Measurements from ENCODE around the gene EPB41L1.

The EPB41L1 gene

DNA sequence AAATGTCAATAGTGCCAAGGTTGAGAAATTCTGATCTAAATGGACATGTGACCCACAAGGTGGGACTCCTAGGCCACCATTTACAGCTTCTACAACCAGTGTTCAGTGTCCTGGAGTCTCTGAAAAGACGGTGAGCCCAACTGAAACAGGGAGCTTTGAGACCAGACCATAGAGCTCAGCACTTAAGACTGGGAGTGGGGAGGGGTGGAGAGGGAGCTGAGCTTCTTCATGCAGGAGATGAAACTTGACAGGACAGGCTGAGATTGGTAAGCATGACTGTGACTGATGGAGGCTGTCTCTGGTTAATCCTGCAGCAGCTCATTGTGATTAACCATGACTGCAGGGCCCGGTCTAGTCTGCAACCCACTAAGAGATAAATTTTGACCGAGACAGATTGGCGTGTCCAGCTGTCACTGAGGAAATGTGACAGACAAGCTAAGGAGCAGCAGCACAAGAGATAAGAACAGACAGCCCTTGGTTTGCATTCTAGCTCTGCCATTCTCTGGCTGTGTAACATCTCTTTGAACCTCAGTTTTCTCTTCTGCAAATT, 80.3 kb downstream of the EPB41L1 start:
- DNase-seq = no peak

DNA sequence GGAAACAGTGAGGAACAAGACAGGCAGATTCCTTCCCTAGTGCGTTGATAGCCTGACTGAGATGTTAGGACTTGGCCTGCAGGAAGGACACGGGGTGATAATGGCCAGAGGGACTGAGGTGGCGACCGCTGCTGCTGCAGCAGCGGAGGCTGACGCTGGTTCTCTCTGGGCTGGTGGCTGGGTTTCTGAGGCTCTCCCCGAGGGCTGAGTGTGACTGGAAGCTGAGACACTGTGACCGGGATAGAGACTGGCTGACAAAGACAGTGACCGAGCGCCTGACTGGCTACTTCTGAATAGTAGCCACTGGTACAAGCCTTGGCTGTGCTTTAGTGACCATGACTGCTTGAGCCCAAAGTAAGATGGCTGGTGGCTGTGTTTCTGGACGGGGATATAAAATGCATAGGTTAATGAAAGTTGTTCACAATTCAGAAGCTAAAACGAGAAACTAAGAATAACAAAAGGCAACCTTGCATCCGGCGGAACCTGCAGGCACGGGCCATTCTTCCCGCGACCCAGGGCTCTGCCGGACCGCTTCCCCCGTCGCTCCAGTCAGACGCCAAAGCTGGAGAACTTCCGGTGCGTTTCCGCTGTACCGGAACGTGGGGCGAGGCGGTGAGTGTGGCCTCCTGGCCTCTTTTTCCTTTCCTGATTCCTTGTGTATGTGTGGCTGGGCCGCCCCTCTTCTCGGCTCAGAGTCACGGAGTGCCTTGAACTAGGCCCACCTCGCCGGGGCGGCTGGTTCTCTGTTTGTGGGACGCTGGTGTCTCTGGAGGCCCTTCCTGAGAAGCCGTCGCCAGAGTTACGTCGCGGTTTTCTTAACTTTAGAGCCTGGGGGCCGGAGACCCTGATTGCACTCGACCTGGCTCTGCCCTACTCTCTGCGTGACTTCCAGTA, 81.6 kb downstream of the EPB41L1 start, which contains the start of gene AAR2:
AAR2 (plus strand) TSS at position 587 of the 894 bp plus-strand sequence. CDS start 3,391 bp downstream, outside the sequence.
- peak; percentile 14 for DNase-seq

DNA sequence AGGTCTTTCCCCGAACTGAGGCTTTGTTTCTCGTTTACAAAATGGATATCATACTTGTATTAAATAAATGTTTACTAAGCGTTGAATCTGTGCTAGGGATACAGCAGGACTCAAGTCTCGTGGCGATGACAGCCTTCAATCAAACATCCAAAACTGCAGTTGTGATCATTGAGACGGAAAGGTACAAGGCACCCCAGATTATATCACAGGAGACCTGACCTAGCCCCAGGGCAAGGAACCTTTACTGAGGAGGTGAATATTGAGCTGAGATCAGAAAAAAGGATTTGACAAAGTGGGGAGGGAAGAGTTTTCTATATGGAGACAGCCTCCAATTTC, 82.2 kb downstream of the EPB41L1 start:
- no peak for DNase-seq

DNA sequence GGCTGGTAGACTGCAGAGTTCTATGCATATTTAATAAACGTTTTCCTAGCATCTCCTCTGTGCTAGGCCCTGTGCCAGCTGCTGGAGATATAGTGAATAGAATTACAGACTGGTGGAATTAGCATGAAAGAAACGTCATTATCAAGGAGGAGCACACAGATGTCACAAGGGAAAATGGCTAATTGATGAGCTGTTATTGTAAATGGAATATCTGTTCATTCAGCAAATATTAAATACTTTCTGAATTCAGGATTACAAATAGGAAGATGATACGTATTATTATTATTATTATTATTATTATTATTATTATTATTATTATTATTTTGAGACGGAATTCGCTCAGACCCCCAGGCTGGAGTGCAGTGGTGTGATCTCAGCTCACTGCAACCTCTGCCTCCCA, 82.9 kb downstream of the EPB41L1 start:
- no peak for DNase-seq

DNA sequence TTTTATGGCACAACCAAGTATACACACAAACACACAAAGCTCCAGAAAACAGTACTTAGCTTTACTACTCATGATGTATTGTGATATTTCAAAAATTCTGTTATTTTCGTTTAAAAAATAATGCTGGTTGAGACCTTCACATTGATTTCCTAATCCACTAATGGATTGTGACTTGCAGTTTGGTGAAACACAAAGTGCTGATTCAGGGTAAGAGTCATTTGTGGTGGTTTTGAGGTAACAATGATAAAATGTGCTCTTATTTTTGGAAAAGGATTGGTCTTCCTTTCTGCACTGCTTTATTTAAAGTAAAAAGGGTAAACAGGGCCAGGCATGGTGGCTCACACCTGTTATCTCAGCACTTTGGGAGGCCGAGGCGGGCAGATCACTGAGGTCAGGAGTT, 83.6 kb downstream of the EPB41L1 start:
- no peak for DNase-seq

DNA sequence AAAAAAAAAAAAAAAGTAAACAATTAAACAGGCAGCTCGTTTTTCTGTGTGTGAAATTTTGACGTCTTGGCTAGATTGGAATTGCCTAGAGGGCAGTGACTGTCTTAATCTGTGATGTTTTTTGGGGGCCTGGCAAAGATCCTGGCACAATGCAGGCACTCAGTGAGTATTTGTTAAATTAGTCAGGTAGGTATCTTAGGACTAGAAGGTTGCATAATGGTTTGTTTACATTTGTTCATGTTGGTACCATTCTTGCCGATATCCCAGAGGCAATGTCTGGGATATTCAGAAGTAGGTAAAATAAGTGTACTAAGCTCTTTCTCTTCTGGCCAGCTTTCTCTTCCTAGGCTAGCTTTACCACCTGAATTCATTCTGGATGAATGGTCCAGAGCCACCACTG, 84.2 kb downstream of the EPB41L1 start:
- DNase-seq = no peak

DNA sequence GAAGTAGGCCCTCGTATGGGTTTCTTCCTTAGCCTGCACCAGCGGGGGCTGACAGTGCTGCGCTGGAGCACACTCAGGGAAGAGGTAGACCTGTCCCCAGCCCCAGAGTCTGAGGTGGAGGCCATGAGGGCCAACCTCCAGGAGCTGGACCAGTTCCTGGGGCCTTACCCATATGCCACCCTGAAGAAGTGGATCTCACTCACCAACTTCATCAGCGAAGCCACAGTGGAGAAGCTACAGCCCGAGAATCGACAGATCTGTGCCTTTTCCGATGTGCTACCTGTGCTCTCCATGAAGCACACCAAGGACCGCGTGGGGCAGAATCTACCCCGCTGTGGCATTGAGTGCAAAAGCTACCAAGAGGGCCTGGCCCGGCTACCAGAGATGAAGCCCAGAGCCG, 85.5 kb downstream of the EPB41L1 start:
- DNase-seq = no peak

DNA sequence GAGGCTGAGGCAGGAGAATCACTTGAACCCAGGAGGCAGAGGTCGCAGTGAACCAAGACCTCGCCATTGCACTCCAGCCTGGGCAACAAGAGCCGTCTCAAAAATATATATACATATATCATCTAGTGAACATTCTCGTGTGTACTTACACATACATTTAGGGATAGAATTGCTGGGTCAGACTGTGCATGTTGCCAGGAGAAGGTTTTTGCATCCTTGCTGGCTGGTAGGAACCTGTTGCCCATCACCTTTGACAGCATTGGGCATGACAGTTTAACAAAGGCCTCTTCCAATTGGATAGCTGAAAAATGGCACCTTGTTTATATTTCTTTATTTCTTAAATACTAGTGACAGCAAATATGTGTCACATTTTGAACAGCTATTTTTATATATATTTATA, 87.1 kb downstream of the EPB41L1 start:
- DNase-seq = no peak

DNA sequence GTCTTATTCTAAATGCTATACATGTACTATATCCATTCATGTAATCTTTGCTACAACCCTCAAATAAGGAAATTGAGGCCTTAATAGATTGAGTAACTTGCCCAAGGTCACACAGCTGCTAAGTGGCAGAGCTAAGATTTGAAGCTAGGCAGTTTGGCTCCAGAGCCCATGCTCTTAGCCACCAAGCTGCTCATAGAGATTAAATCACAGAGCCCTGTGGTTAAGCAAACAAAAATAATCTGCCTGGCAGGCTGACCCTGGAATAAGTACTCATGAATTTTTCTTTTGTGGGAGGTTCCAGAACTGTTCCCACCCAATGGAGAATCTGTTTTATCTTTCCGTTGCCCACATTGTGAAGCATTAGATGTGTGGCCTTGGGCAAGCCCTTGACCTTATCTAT, 89.2 kb downstream of the EPB41L1 start:
- no peak for DNase-seq

DNA sequence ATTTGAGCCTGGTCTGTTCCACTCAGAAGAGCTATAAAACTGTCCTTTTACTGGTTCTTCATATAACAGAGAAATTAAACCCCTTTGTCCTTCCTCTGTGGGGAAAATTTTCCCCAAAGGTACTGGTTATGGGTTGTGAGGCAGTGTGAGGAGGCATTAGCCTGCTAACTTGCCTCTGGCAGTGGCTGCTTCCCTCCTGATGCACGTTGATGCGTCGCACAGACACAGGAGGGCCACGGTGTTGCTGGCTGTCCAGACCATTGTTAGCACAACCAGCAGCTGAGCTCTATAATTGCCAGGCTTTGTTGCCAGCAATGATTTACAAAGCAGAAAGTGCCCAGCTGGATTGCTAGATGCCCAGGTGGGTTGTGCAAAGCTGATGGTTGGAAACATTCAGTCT, 91.9 kb downstream of the EPB41L1 start:
- DNase-seq = peak; percentile 81

DNA sequence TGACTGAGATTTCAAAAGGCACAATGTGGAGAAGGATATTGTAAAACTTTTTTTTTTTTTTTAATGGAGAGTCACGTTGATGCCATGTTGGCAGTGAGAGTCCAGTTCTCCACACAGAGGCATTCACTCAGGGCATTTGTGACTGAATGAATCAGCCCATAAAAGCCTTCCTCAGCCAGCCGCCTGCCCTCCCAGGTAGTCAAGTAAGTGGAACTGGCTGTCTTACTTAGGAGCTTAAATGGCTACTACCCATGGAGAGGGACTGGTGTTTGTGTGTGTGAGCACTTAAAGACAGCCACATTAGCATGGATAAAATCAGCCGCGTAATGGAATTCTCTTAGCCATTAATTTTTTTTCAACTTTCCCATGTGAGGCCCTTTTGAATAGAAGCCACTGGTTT, 94.3 kb downstream of the EPB41L1 start:
- DNase-seq = no peak

DNA sequence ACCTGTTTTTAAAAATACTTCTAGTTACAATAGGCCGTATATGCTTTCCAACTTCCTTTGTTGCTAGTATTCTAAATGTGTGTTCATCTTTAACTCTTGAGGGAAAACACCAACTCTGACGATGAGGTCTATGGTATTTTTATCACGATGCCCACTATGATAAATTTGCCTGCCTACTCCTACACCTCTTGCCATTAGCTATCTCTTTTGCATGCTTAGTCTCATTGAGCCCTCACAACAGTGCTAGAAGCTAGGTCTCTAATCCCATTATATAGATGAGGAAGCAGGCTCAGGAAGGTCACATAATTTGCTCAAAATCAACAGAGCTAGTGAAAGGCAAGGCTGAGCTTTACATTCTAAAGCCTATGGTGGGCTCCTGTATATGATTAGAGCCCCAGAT, 94.9 kb downstream of the EPB41L1 start:
- no peak for DNase-seq

DNA sequence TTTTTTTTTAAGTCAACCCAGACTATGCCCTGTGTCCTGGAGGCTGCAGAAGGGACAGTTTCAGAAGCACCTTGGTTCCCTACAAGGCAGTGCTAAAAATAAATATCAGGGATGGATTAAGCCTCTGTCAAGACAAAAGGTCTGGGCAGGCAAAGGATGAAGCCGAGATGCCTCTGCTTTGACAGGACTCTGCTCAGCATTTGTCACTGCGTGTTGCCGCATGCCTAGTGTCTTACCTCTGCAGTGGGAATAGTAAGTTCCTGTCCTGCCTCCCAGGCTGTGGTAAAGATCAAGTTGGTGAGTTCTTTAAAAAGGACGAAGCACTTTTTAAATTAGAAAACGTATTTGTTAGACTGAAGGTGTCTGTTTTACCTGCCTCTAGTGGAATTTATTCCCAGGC, 96.9 kb downstream of the EPB41L1 start:
- DNase-seq = no peak

DNA sequence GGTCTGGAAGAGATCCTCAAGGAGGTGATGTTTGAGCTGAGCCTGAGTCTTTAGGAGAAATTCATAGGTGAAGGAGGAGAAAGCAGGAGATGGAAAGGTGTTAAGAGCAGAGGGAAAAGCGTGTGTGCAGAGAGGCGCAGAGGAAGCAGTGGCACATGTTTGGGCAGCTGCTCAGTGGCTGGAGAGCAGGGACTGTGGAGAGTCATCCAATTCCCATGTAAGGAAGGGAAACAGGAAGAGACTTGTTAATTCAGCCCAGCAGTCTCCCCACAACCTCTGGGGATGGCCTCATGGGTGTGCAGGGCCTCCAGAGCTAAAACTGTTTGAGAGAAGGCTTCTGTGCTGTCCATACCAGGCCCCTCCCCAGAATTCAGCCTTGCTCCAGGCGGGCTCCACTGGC, 98.0 kb downstream of the EPB41L1 start:
- no peak for DNase-seq

DNA sequence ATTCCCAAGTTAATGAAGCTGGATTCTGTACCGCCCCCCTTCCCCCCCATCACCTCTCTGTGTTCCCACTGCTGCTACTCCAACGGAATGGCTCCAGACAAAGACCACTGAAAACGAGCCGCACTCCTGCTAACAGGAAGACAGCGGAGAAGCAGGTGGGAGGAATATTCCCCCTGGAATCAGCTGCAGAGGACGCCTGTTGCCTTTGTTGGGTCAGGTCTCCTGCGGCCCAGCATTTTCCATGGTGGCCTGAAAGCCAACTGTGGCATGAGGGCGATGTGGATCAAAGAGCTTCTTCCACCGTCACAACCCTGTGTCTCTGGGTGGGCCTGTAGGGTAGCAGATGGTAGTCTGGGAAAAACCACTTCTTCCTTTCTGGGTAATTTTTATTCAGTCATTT, 98.5 kb downstream of the EPB41L1 start:
- no peak for DNase-seq

DNA sequence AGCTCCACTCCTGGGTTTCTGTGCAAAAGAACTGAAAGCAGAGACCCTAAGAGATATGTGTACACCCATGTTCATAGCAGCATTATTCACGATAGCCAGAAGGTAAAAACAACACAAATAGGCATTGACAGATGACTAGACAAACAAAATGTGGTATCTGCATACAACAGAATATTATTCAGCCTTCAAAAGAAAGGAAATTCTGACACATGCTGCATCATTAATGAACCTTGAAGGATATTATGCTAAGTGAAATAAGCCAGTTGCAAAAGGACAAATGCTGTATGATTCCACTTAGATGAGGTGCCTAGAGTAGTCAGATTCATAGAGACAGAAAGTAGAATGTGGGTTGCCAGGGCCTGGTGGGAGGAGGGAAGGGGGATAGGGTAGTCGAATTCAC, 99.5 kb downstream of the EPB41L1 start:
- DNase-seq = no peak

DNA sequence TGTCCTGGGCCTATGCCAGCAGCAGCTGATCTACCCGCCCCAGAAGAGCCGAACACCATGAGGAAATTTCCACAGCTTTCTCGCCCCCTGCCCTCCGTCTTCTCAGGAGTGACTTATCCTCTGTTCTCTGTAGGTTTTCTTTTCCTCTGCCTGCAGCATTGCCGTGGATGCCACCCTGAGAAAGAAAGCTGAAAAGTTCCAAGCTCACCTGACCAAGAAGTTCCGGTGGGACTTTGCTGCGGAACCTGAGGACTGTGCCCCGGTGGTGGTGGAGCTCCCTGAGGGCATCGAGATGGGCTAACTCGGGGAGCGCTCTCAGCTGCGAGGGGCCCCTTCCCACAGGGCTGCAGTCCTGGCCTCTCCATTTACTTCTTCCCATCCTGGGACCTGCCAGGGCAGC, 100.9 kb downstream of the EPB41L1 start:
- DNase-seq = no peak

DNA sequence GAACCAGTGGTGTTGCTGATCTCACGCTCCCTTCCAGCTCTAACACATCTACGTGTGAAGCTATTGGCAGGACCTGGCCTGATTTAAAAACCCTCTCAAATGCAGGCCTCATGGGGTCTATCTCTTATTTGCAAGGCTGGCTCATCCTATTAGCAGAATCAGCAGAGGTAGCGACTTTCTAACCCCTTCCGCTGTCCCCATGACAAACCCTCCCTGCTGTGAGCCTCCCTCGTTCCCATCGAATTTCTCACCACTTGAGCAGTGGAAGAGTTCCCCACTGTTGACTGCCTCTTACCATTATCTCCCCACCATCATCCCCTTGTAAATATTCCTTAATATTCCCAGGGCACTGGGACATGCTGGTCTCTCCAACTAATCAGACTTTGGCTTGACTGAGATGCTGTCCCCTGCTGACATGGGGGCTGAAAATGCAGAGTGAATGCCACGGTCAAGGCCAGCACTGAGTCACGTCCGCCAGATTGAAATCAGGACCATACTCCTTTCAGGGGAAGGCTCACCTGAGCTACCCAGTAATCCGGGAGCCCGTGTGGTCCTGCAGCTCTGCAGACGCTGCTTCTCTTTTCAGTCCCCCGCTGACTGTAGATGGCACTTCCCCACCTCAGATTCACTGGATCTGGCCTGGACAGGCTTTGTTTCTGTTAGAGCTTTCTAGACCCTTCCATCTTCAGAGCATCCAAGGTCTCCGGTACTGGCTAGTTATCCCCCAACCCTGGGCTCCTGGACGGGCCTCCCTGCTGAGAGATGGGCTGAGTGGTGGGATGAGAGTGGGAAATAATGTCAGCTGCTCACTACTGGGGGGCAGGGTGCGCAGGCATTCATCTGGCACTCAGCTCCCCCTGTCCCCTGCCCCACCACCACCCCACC, 104.9 kb downstream of the EPB41L1 start:
- no peak for DNase-seq

DNA sequence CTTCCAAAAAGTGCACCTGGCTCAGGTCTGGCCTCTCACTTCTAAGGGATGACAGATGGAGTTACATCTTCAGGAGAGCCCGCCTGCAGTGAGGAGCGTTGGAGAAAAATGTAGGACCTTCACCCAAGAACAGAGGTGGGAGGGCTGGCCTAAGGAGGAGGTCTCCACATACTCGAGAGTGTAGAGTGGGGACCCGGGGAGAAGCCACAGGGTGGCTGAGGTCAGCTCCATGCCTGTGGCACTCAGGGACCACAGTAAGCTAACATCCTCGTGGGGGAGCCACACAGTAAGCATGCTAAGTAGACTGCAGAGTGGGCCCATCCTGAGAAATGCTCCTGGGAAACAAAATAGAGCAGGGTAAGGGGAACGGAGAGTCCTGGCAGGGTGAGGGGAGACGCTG, 105.8 kb downstream of the EPB41L1 start:
- no peak for DNase-seq

DNA sequence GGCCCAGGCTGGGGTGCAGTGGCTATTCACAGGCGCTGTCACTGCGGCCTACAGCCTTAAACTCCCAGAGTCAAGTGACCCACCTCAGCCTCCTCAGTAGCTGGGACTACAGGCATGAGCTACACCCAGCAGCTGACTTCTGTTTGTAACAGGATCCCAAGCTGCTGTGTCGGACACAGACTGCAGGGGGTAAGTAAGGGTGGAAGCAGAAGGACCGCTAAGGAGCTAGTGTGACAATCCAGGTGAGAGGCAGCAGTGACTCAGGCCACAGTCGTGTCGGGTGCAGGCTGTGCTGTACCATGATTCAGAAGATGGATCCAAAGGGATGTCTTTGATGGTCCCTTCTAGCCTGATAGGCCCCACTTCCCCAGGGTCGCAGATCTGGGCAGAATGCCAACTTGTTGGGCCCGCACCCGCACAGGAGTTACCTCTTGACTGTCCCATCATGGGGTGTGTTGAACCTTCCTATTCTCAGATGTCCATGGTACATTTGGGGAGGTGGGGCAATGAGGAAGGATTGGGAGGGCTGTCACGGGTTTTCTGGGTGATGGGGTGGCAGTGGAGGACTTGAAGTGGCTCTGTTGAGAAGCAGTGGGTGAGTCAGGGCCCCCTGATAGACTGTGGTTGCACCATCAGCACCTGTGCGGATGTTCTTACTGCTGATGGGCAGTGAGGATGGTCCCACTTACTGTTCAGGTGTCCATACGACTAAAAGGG, 107.0 kb downstream of the EPB41L1 start:
- no peak for DNase-seq

DNA sequence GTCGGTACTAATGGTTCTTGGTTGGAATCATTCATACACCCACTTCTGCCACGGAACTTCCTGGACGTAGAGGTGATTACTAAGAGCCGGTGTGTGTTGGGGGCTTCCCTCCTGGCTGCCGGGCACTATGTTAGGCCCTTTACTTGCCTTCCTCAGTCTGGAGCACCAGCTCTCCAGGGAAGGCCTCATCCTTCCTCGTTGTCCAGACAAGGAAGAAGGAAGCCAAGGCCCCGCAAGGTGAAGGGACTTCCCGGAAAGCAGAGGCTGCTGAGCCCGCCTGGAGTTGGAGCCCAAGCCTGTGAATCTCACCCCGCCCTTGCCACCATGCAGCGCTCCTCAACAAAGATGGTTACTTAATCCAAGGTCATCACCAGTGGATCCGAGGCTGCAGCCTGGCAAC, 107.9 kb downstream of the EPB41L1 start:
- no peak for DNase-seq

DNA sequence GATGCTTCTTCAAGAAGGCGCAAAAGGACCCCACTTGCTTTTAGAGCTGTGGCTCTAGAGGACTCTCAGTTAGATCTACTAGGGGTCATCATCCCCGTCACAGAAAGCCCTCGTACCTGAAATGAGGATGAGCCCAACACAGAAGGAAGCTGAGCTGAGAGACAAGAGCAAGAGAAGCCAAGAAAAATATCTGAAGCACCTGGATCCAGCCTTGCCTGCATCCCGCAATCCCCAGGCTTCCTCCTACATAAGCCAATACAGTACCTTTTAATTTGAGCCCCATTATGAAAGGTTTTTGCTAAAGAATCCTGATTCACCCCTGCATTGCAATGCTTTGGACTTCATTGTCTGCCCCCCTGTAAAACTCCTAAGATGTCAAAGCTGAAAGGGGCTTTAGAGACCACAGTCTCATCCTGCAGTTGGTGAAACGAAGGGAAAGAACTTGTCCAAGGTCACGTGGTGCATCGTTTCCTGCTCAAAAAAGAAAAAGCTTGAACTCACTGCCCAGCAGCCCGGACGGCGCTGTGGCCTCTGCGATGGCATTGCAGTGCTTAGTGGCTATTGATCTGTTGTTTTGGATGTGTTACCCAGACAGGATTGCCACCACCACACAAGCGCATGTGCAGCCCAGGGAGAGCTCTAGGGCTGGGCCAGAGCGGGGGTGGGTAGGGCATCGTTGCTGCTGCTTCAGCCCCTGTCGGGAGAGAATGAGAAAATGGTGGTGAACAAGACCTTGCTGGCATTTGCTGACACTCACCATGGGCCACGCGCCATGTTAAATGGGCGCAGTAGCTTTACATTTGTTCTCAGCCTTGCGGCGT, 110.1 kb downstream of the EPB41L1 start:
- no peak for DNase-seq
